ENCODE results near the gene DAPK2. TPM values are rescaled to one million over a fixed set of nuclear protein-coding genes. Genes with fewer than 3 reads are reported as not detected.

DAPK2 gene
- total and polyA plus RNA-seq, 9 donors, result 2.9 to 5.9 (median 3.9) TPM

GRCh38 chr15:63899193-63899592 lies 147.1 kb downstream of the DAPK2 start:
- 93% methylated on average over 2 of the region's 7 CpGs for WGBS (ENCODE audit: insufficient coverage)
- Histone ChIP-seq H3K9me3 (replicated peaks; ENCODE audit: control insufficient read depth, low read depth, low read length) (no peaks in the 10 kb centered on the region), H3K4me1 (ENCODE audit: control insufficient read depth, insufficient read depth, low read length) (peaks cover 23% of the 10 kb centered on the region), H3K27me3 (ENCODE audit: control insufficient read depth, insufficient read depth, low read length) (peaks cover 2% of the 10 kb centered on the region), H3K36me3 (ENCODE audit: control insufficient read depth, insufficient read depth, low read length) (no peaks in the 10 kb centered on the region), H3K4me3 (ENCODE audit: low read length) (no peak overlapping the region), H3K27ac (ENCODE audit: low read length) (no peak overlapping the region)
- DNase-seq, result no peak

GRCh38 chr15:63896336-63897115 lies 149.8 kb downstream of the DAPK2 start:
- Histone ChIP-seq H3K4me1 (ENCODE audit: control insufficient read depth, insufficient read depth, low read length) (peaks cover 32% of the 10 kb centered on the region), H3K36me3 (ENCODE audit: control insufficient read depth, insufficient read depth, low read length) (no peaks in the 10 kb centered on the region), H3K27me3 (ENCODE audit: control insufficient read depth, insufficient read depth, low read length) (peaks cover 2% of the 10 kb centered on the region), H3K9me3 (replicated peaks; ENCODE audit: control insufficient read depth, low read depth, low read length) (no peaks in the 10 kb centered on the region), H3K27ac (ENCODE audit: low read length) (no peak overlapping the region), H3K4me3 (ENCODE audit: low read length) (no peak overlapping the region)
- DNase-seq, result peak; percentile 49
- 38% methylated on average over 12 of the region's 15 CpGs for WGBS (ENCODE audit: insufficient coverage)

GRCh38 chr15:63895787-63896218 lies 150.5 kb downstream of the DAPK2 start:
- Histone ChIP-seq H3K36me3 (ENCODE audit: control insufficient read depth, insufficient read depth, low read length) (no peaks in the 10 kb centered on the region), H3K27me3 (ENCODE audit: control insufficient read depth, insufficient read depth, low read length) (peaks cover 2% of the 10 kb centered on the region), H3K4me3 (ENCODE audit: low read length) (no peak overlapping the region), H3K27ac (ENCODE audit: low read length) (no peak overlapping the region), H3K9me3 (replicated peaks; ENCODE audit: control insufficient read depth, low read depth, low read length) (no peaks in the 10 kb centered on the region), H3K4me1 (ENCODE audit: control insufficient read depth, insufficient read depth, low read length) (peaks cover 32% of the 10 kb centered on the region)
- 82% methylated on average over 8 of the region's 8 CpGs for WGBS (ENCODE audit: insufficient coverage)
- DNase-seq, result no peak

GRCh38 chr15:63895194-63895593 lies 151.1 kb downstream of the DAPK2 start:
- 92% methylated on average over 5 of the region's 6 CpGs for WGBS (ENCODE audit: insufficient coverage)
- H3K27ac ChIP-seq (ENCODE audit: low read length), result no peak overlapping the region
- no peaks in the 10 kb centered on the region for H3K9me3 ChIP-seq (replicated peaks; ENCODE audit: control insufficient read depth, low read depth, low read length)
- no peak for DNase-seq
- H3K36me3 ChIP-seq (ENCODE audit: control insufficient read depth, insufficient read depth, low read length), result no peaks in the 10 kb centered on the region
- H3K27me3 ChIP-seq (ENCODE audit: control insufficient read depth, insufficient read depth, low read length), result peaks cover 2% of the 10 kb centered on the region
- peaks cover 32% of the 10 kb centered on the region for H3K4me1 ChIP-seq (ENCODE audit: control insufficient read depth, insufficient read depth, low read length)
- H3K4me3 ChIP-seq (ENCODE audit: low read length), result no peak overlapping the region

GRCh38 chr15:63894662-63894949 lies 151.7 kb downstream of the DAPK2 start:
- Histone ChIP-seq H3K4me3 (ENCODE audit: low read length) (no peak overlapping the region), H3K9me3 (replicated peaks; ENCODE audit: control insufficient read depth, low read depth, low read length) (no peaks in the 10 kb centered on the region), H3K36me3 (ENCODE audit: control insufficient read depth, insufficient read depth, low read length) (no peaks in the 10 kb centered on the region), H3K27me3 (ENCODE audit: control insufficient read depth, insufficient read depth, low read length) (peaks cover 2% of the 10 kb centered on the region), H3K4me1 (ENCODE audit: control insufficient read depth, insufficient read depth, low read length) (peaks cover 32% of the 10 kb centered on the region), H3K27ac (ENCODE audit: low read length) (peak overlapping the region; percentile 9)
- DNase-seq, result no peak
- no CpG with 5 or more reads among the region's 6 CpGs for WGBS (ENCODE audit: insufficient coverage)

- no peaks in the 10 kb centered on the region for H3K9me3 ChIP-seq (replicated peaks; ENCODE audit: control insufficient read depth, low read depth, low read length)
- no peak for DNase-seq
- no peaks in the 10 kb centered on the region for H3K36me3 ChIP-seq (ENCODE audit: control insufficient read depth, insufficient read depth, low read length)
- H3K27me3 ChIP-seq (ENCODE audit: control insufficient read depth, insufficient read depth, low read length), result peaks cover 2% of the 10 kb centered on the region
- H3K4me3 ChIP-seq (ENCODE audit: low read length), result no peak overlapping the region
- H3K4me1 ChIP-seq (ENCODE audit: control insufficient read depth, insufficient read depth, low read length), result peaks cover 32% of the 10 kb centered on the region
- WGBS (ENCODE audit: insufficient coverage), result 77% methylated on average over 11 of the region's 12 CpGs
- peak overlapping the region; percentile 9 for H3K27ac ChIP-seq (ENCODE audit: low read length)
Observed at GRCh38 chr15:63893866-63894661, 152.2 kb downstream of the DAPK2 start.

GRCh38 chr15:63892794-63893441 lies 153.4 kb downstream of the DAPK2 start:
- Histone ChIP-seq H3K9me3 (replicated peaks; ENCODE audit: control insufficient read depth, low read depth, low read length) (no peaks in the 10 kb centered on the region), H3K4me1 (ENCODE audit: control insufficient read depth, insufficient read depth, low read length) (peaks cover 32% of the 10 kb centered on the region), H3K27ac (ENCODE audit: low read length) (no peak overlapping the region), H3K27me3 (ENCODE audit: control insufficient read depth, insufficient read depth, low read length) (peaks cover 2% of the 10 kb centered on the region), H3K4me3 (ENCODE audit: low read length) (no peak overlapping the region), H3K36me3 (ENCODE audit: control insufficient read depth, insufficient read depth, low read length) (no peaks in the 10 kb centered on the region)
- DNase-seq, result peak; percentile 41
- 59% methylated on average over 8 of the region's 11 CpGs for WGBS (ENCODE audit: insufficient coverage)

- DNase-seq, result no peak
- 38% methylated on average over 3 of the region's 3 CpGs for WGBS (ENCODE audit: insufficient coverage)
- H3K4me1 ChIP-seq (ENCODE audit: control insufficient read depth, insufficient read depth, low read length), result peaks cover 25% of the 10 kb centered on the region
- no peaks in the 10 kb centered on the region for H3K9me3 ChIP-seq (replicated peaks; ENCODE audit: control insufficient read depth, low read depth, low read length)
- peaks cover 2% of the 10 kb centered on the region for H3K27me3 ChIP-seq (ENCODE audit: control insufficient read depth, insufficient read depth, low read length)
- H3K36me3 ChIP-seq (ENCODE audit: control insufficient read depth, insufficient read depth, low read length), result no peaks in the 10 kb centered on the region
- H3K27ac ChIP-seq (ENCODE audit: low read length), result no peak overlapping the region
- H3K4me3 ChIP-seq (ENCODE audit: low read length), result no peak overlapping the region
Observed at GRCh38 chr15:63891768-63892133, 154.5 kb downstream of the DAPK2 start.

GRCh38 chr15:63891079-63891767 lies 155.1 kb downstream of the DAPK2 start:
- WGBS (ENCODE audit: insufficient coverage), result 12% methylated on average over 6 of the region's 8 CpGs
- peak; percentile 64 for DNase-seq
- no peak overlapping the region for H3K27ac ChIP-seq (ENCODE audit: low read length)
- no peaks in the 10 kb centered on the region for H3K9me3 ChIP-seq (replicated peaks; ENCODE audit: control insufficient read depth, low read depth, low read length)
- no peaks in the 10 kb centered on the region for H3K27me3 ChIP-seq (ENCODE audit: control insufficient read depth, insufficient read depth, low read length)
- H3K4me1 ChIP-seq (ENCODE audit: control insufficient read depth, insufficient read depth, low read length), result peaks cover 19% of the 10 kb centered on the region
- no peaks in the 10 kb centered on the region for H3K36me3 ChIP-seq (ENCODE audit: control insufficient read depth, insufficient read depth, low read length)
- H3K4me3 ChIP-seq (ENCODE audit: low read length), result no peak overlapping the region

GRCh38 chr15:63890617-63891016 lies 155.7 kb downstream of the DAPK2 start:
- H3K27me3 ChIP-seq (ENCODE audit: control insufficient read depth, insufficient read depth, low read length), result no peaks in the 10 kb centered on the region
- H3K9me3 ChIP-seq (replicated peaks; ENCODE audit: control insufficient read depth, low read depth, low read length), result no peaks in the 10 kb centered on the region
- H3K4me3 ChIP-seq (ENCODE audit: low read length), result no peak overlapping the region
- no peak for DNase-seq
- no peaks in the 10 kb centered on the region for H3K36me3 ChIP-seq (ENCODE audit: control insufficient read depth, insufficient read depth, low read length)
- H3K4me1 ChIP-seq (ENCODE audit: control insufficient read depth, insufficient read depth, low read length), result peaks cover 14% of the 10 kb centered on the region
- H3K27ac ChIP-seq (ENCODE audit: low read length), result no peak overlapping the region
- WGBS (ENCODE audit: insufficient coverage), result 100% methylated on average over 1 of the region's 6 CpGs
